Neural progenitor cell (in vitro differentiated cells): ENCODE measurements around the gene PAX5. TPM values are rescaled to one million over a fixed set of nuclear protein-coding genes. Genes with fewer than 3 reads are reported as not detected.

Source experiments
- DNase-seq: peaks from one replicate; pipeline ENCODE4 v3.0.0-alpha.2; 2016; ENCODE audit warnings: low spot score
- H2AFZ ChIP-seq: fragments of 200-600 bp; sonication (generic); replicated peaks from 2 replicates; pipeline ENCODE4 v1.6.1; 2016; ENCODE audit warnings: antibody characterized with exemption
- H3F3A ChIP-seq: fragments of 200-600 bp; sonication (generic); 2 replicates; pipeline ENCODE4 v1.6.1; 2016; ENCODE audit warnings: antibody characterized with exemption, low read depth
- H3K27ac ChIP-seq: fragments of 200-600 bp; sonication (generic); 2 replicates; pipeline ENCODE4 v1.5.1; 2016; ENCODE audit warnings: mild to moderate bottlenecking
- H3K27me3 ChIP-seq: fragments of 200-600 bp; sonication (generic); 2 replicates; pipeline ENCODE4 v1.6.1; 2016; ENCODE audit warnings: mild to moderate bottlenecking, moderate library complexity
- H3K36me3 ChIP-seq: fragments of 200-600 bp; sonication (generic); 2 replicates; pipeline ENCODE4 v1.5.1; 2016
- H3K4me1 ChIP-seq: fragments of 200-600 bp; sonication (generic); 2 replicates; pipeline ENCODE4 v1.6.1; 2016; ENCODE audit warnings: mixed run types
- H3K4me2 ChIP-seq: fragments of 200-600 bp; sonication (generic); 2 replicates; pipeline ENCODE4 v1.6.1; 2016
- H3K4me3 ChIP-seq: fragments of 200-600 bp; sonication (generic); 2 replicates; pipeline ENCODE4 v1.5.1; 2016
- H3K79me2 ChIP-seq: fragments of 200-600 bp; sonication (generic); 2 replicates; pipeline ENCODE4 v1.6.1; 2016; ENCODE audit warnings: low read depth
- H3K9ac ChIP-seq: fragments of 200-600 bp; sonication (generic); 2 replicates; pipeline ENCODE4 v1.6.1; 2016
- H3K9me3 ChIP-seq: fragments of 200-600 bp; sonication (generic); 2 replicates; pipeline ENCODE4 v1.5.1; 2016; ENCODE audit warnings: low read depth
- H4K20me1 ChIP-seq: fragments of 200-600 bp; sonication (generic); 2 replicates; pipeline ENCODE4 v1.6.1; 2016; ENCODE audit warnings: low read depth
- H3K27ac Mint-ChIP-seq: 3 replicates; pipeline ENCODE4 v1.8.0; 2021; ENCODE audit warnings: mixed read lengths
- H3K27me3 Mint-ChIP-seq: 2 replicates; pipeline ENCODE4 v1.8.0; 2022; ENCODE audit warnings: low read depth, mild to moderate bottlenecking, inconsistent platforms, moderate library complexity, mixed read lengths; ENCODE audit not compliant: insufficient read depth
- H3K36me3 Mint-ChIP-seq: 3 replicates; pipeline ENCODE4 v1.8.0; 2021; ENCODE audit warnings: mixed read lengths
- H3K4me1 Mint-ChIP-seq: 3 replicates; pipeline ENCODE4 v1.8.0; 2021; ENCODE audit warnings: mixed read lengths
- H3K4me3 Mint-ChIP-seq: 3 replicates; pipeline ENCODE4 v1.8.0; 2021; ENCODE audit warnings: mild to moderate bottlenecking, moderate library complexity, mixed read lengths
- H3K9me3 Mint-ChIP-seq: 3 replicates; pipeline ENCODE4 v1.8.0; 2020; ENCODE audit warnings: mixed read lengths
- CTCF ChIP-seq: fragments of 200-600 bp; sonication (generic); IDR thresholded peaks from 2 replicates; pipeline ENCODE4 v1.5.1; 2017; ENCODE audit warnings: antibody characterized with exemption, mild to moderate bottlenecking
- EZH2 ChIP-seq: fragments of 200-600 bp; sonication (generic); IDR thresholded peaks from 2 replicates; pipeline ENCODE4 v1.6.1; 2017; ENCODE audit warnings: antibody characterized with exemption, mild to moderate bottlenecking, moderate library complexity
- EZH2phosphoT487 ChIP-seq: fragments of 200-600 bp; sonication (generic); IDR thresholded peaks from 2 replicates; pipeline ENCODE4 v1.6.1; 2017; ENCODE audit warnings: antibody characterized with exemption
- total RNA-seq: library from RNA; depleted of rRNA; stranded (reverse); fragments of >200 nt; gene quantifications from 2 replicates; pipeline ENCODE4 v1.2.3, GENCODE V29; 2015; ENCODE audit warnings: low replicate concordance

Gene PAX5
- total RNA-seq, 1 donor from 2014 or later, result not detected

GRCh38 chr9:37007295-37007694, 26.8 kb downstream of the PAX5 start:
- Histone ChIP-seq H3K9ac (no peak overlapping the region), H3F3A (no peaks in the 10 kb centered on the region), H2AFZ (no peak overlapping the region), H3K4me1 (peaks cover 9% of the 10 kb centered on the region), H3K9me3 (no peaks in the 10 kb centered on the region), H3K27ac (no peak overlapping the region), H3K27me3 (peaks cover 78% of the 10 kb centered on the region), H3K4me3 (no peak overlapping the region), H3K4me2 (no peak overlapping the region), H3K79me2 (no peaks in the 10 kb centered on the region), H3K36me3 (no peaks in the 10 kb centered on the region), H4K20me1 (no peaks in the 10 kb centered on the region)
- peaks cover 12% of the 10 kb centered on the region for H3K4me1 Mint-ChIP-seq
- H3K27me3 Mint-ChIP-seq, result peaks cover 15% of the 10 kb centered on the region
- no peak overlapping the region for H3K27ac Mint-ChIP-seq
- no peak overlapping the region for H3K4me3 Mint-ChIP-seq
- H3K9me3 Mint-ChIP-seq, result no peaks in the 10 kb centered on the region
- no peak for DNase-seq
- peaks cover 17% of the 10 kb centered on the region for H3K36me3 Mint-ChIP-seq
- TF ChIP-seq EZH2, result no peak
- no peak for TF ChIP-seq EZH2phosphoT487
- TF ChIP-seq CTCF, result no peak

- no peak overlapping the region for H3K9ac ChIP-seq
- H3K4me1 ChIP-seq, result peaks cover 19% of the 10 kb centered on the region
- H3K27ac ChIP-seq, result no peak overlapping the region
- H3K27me3 ChIP-seq, result peaks cover 85% of the 10 kb centered on the region
- H2AFZ ChIP-seq, result no peak overlapping the region
- no peaks in the 10 kb centered on the region for H4K20me1 ChIP-seq
- no peaks in the 10 kb centered on the region for H3K36me3 ChIP-seq
- peaks cover 11% of the 10 kb centered on the region for H3K36me3 Mint-ChIP-seq
- H3F3A ChIP-seq, result peaks cover 11% of the 10 kb centered on the region
- no peak overlapping the region for H3K4me3 ChIP-seq
- peaks cover 25% of the 10 kb centered on the region for H3K4me1 Mint-ChIP-seq
- TF ChIP-seq EZH2 (no peak), EZH2phosphoT487 (no peak), CTCF (no peak)
- H3K79me2 ChIP-seq, result no peaks in the 10 kb centered on the region
- no peak for DNase-seq
- H3K9me3 ChIP-seq, result no peaks in the 10 kb centered on the region
- H3K4me3 Mint-ChIP-seq, result no peak overlapping the region
- H3K4me2 ChIP-seq, result no peak overlapping the region
- H3K9me3 Mint-ChIP-seq, result no peaks in the 10 kb centered on the region
- H3K27ac Mint-ChIP-seq, result no peak overlapping the region
- H3K27me3 Mint-ChIP-seq, result peaks cover 17% of the 10 kb centered on the region
Observed at GRCh38 chr9:37005517-37006140, 28.4 kb downstream of the PAX5 start.

- peaks cover 96% of the 10 kb centered on the region for H3K27me3 ChIP-seq
- no peak overlapping the region for H3K4me3 ChIP-seq
- no peaks in the 10 kb centered on the region for H3K9me3 ChIP-seq
- H3K4me2 ChIP-seq, result no peak overlapping the region
- H3K4me1 ChIP-seq, result peaks cover 14% of the 10 kb centered on the region
- no peaks in the 10 kb centered on the region for H4K20me1 ChIP-seq
- no peaks in the 10 kb centered on the region for H3K9me3 Mint-ChIP-seq
- no peak overlapping the region for H3K4me3 Mint-ChIP-seq
- H3K27me3 Mint-ChIP-seq, result peaks cover 20% of the 10 kb centered on the region
- H3K36me3 ChIP-seq, result no peaks in the 10 kb centered on the region
- DNase-seq, result no peak
- no peak overlapping the region for H2AFZ ChIP-seq
- H3K79me2 ChIP-seq, result no peaks in the 10 kb centered on the region
- no peak overlapping the region for H3K27ac ChIP-seq
- peaks cover 13% of the 10 kb centered on the region for H3K36me3 Mint-ChIP-seq
- TF ChIP-seq EZH2phosphoT487 (no peak), CTCF (no peak), EZH2 (no peak)
- peaks cover 11% of the 10 kb centered on the region for H3F3A ChIP-seq
- H3K4me1 Mint-ChIP-seq, result peaks cover 25% of the 10 kb centered on the region
- H3K9ac ChIP-seq, result no peak overlapping the region
- no peak overlapping the region for H3K27ac Mint-ChIP-seq
Observed at GRCh38 chr9:37004424-37004935, 29.6 kb downstream of the PAX5 start.
